ENCODE data around the gene ALOX5. TPM values are rescaled to one million over a fixed set of nuclear protein-coding genes. Genes with fewer than 3 reads are reported as not detected.
A peak's percentile ranks its signal among the peaks of the same experiment; 100 is the strongest.

ALOX5 gene
- total RNA-seq, 1 donor from 2014 or later = 181 TPM

- no peaks in the 10 kb centered on the region for H3K9me3 Mint-ChIP-seq
- ChIA-PET POLR2A (interaction anchor here (1.3 to 4.5 kb wide), 3 partner anchors 44 to 84 kb away, joined by 3 to 43 read pairs (median 26); no protein-coding TSS in a partner anchor), CTCF (interaction anchor here (1.4 kb wide), 1 partner anchor 10 kb away, joined by 3 read pairs; no protein-coding TSS in a partner anchor)
- H3K27me3 Mint-ChIP-seq = no peaks in the 10 kb centered on the region
- intact Hi-C loops (cut with micrococcal nuclease) = loop anchor here (2.0 to 10.0 kb wide), 3 partner anchors 28 to 648 kb away; partner anchors contain the start of gene ZFAND4
- DNase-seq (no peak), ATAC-seq (ENCODE audit: low read depth) (peak; percentile 13)
- H3K36me3 Mint-ChIP-seq (ENCODE audit: low read depth) = peaks cover 48% of the 10 kb centered on the region
- TF ChIP-seq CTCF (IDR thresholded peaks at IDR 0.05) = no peak
- peak overlapping the region; percentile 94 for H3K4me3 Mint-ChIP-seq
- H3K27ac Mint-ChIP-seq = peak overlapping the region; percentile 93
- H3K4me1 Mint-ChIP-seq = peaks cover 79% of the 10 kb centered on the region
Measured at GRCh38 chr10:45376371-45376801, 2.4 kb downstream of the ALOX5 start.

GRCh38 chr10:45377321-45377720 lies 3.3 kb downstream of the ALOX5 start:
- no peaks in the 10 kb centered on the region for H3K9me3 Mint-ChIP-seq
- no peak for TF ChIP-seq CTCF (IDR thresholded peaks at IDR 0.05)
- intact Hi-C loops (cut with micrococcal nuclease) = loop anchor here (2.0 to 10.0 kb wide), 3 partner anchors 27 to 647 kb away; partner anchors contain the start of gene ZFAND4
- DNase-seq (no peak), ATAC-seq (ENCODE audit: low read depth) (no peak)
- POLR2A ChIA-PET = interaction anchor here (0.6 to 4.5 kb wide), 3 partner anchors 9 to 83 kb away, joined by 3 to 43 read pairs (median 5); no protein-coding TSS in a partner anchor
- H3K27ac Mint-ChIP-seq = peak overlapping the region; percentile 93
- H3K4me3 Mint-ChIP-seq = peak overlapping the region; percentile 94
- CTCF ChIA-PET = no interaction called here
- peaks cover 57% of the 10 kb centered on the region for H3K36me3 Mint-ChIP-seq (ENCODE audit: low read depth)
- H3K4me1 Mint-ChIP-seq = peaks cover 72% of the 10 kb centered on the region
- H3K27me3 Mint-ChIP-seq = no peaks in the 10 kb centered on the region

- peaks cover 67% of the 10 kb centered on the region for H3K4me1 Mint-ChIP-seq
- H3K27ac Mint-ChIP-seq = peak overlapping the region; percentile 93
- DNase-seq (no peak), ATAC-seq (ENCODE audit: low read depth) (no peak)
- no peaks in the 10 kb centered on the region for H3K27me3 Mint-ChIP-seq
- POLR2A ChIA-PET = interaction anchor here (1.4 to 4.5 kb wide), 2 partner anchors 9 to 83 kb away, joined by 5 to 43 read pairs; no protein-coding TSS in a partner anchor
- H3K9me3 Mint-ChIP-seq = no peaks in the 10 kb centered on the region
- peak overlapping the region; percentile 94 for H3K4me3 Mint-ChIP-seq
- TF ChIP-seq CTCF (IDR thresholded peaks at IDR 0.05) = no peak
- peaks cover 62% of the 10 kb centered on the region for H3K36me3 Mint-ChIP-seq (ENCODE audit: low read depth)
- CTCF ChIA-PET = interaction anchor here (1.0 kb wide), 1 partner anchor 87 kb away, joined by 3 read pairs; no protein-coding TSS in a partner anchor
- intact Hi-C loops (cut with micrococcal nuclease) = loop anchor here (2.0 to 10.0 kb wide), 3 partner anchors 27 to 647 kb away; partner anchors contain the start of gene ZFAND4
Measured at GRCh38 chr10:45377858-45378257, 3.8 kb downstream of the ALOX5 start.

- no peak for ATAC-seq (ENCODE audit: low read depth)
- H3K27me3 Mint-ChIP-seq = no peaks in the 10 kb centered on the region
- intact Hi-C loops (cut with micrococcal nuclease) = loop anchor here (5.0 to 10.0 kb wide), 2 partner anchors 293 to 646 kb away; partner anchors contain the start of gene ZFAND4
- TF ChIP-seq CTCF (IDR thresholded peaks at IDR 0.05) = no peak
- H3K4me3 Mint-ChIP-seq = no peak overlapping the region
- peaks cover 60% of the 10 kb centered on the region for H3K4me1 Mint-ChIP-seq
- DNase-seq = no peak
- H3K27ac Mint-ChIP-seq = peak overlapping the region; percentile 93
- H3K36me3 Mint-ChIP-seq (ENCODE audit: low read depth) = peaks cover 70% of the 10 kb centered on the region
- no peaks in the 10 kb centered on the region for H3K9me3 Mint-ChIP-seq
- CTCF ChIA-PET = no interaction called here
- POLR2A ChIA-PET = interaction anchor here (4.5 kb wide), 1 partner anchor 82 kb away, joined by 43 read pairs; no protein-coding TSS in a partner anchor
Measured at GRCh38 chr10:45378914-45379726, 5.1 kb downstream of the ALOX5 start.

All from activated B cell treated with CpG ODN at 0.5 μM for 24 hours (primary cell).